GM21381 (cell line): ENCODE measurements around the gene NUDT9.
"Not testable (repeated sequence)": the region's sequence is repeated elsewhere in the genome, so short reads cannot be mapped to it uniquely, and the experiment has no call there.

Source experiments
- ATAC-seq: cut with Tn5 transposase; IDR thresholded peaks from one replicate; pipeline ENCODE4 v1.9.1; 2021; ENCODE audit warnings: mild to moderate bottlenecking, moderate library complexity; ENCODE audit not compliant: unreplicated experiment

The NUDT9 gene

GRCh38 chr4:87422104-87423052 is at the start of gene NUDT9:
Gene NUDT9, plus strand, starts transcription at chr4:87422573. Its CDS starts 333 bp downstream, at chr4:87422906.
- ATAC-seq = peak; percentile 79

GRCh38 chr4:87375719-87376291 is 46.6 kb upstream of the NUDT9 start:
- ATAC-seq = peak; percentile 71

- no peak for ATAC-seq
These were observed 44.6 kb upstream of the NUDT9 start for GRCh38 chr4:87377816-87378215.

GRCh38 chr4:87382116-87382515 is 40.3 kb upstream of the NUDT9 start:
- no peak for ATAC-seq

GRCh38 chr4:87382931-87383330 is 39.4 kb upstream of the NUDT9 start:
- ATAC-seq = no peak

GRCh38 chr4:87384466-87385132 is 37.8 kb upstream of the NUDT9 start:
- not testable (repeated sequence) for ATAC-seq

- ATAC-seq = no peak
These were observed 35.1 kb upstream of the NUDT9 start for GRCh38 chr4:87387237-87387636.

- no peak for ATAC-seq
These were observed 33.5 kb upstream of the NUDT9 start for GRCh38 chr4:87388901-87389300.

GRCh38 chr4:87390055-87390454 is 32.3 kb upstream of the NUDT9 start:
- not testable (repeated sequence) for ATAC-seq

GRCh38 chr4:87390551-87390890 is 31.9 kb upstream of the NUDT9 start:
- peak; percentile 2 for ATAC-seq

- peak; percentile 99 for ATAC-seq
These were observed 31.3 kb upstream of the NUDT9 start, which contains the start of gene HSD17B11 for GRCh38 chr4:87390891-87391575. Gene HSD17B11, minus strand, starts transcription at chr4:87391188. Its CDS starts 118 bp downstream, at chr4:87391070.

- ATAC-seq = peak; percentile 4
These were observed 30.8 kb upstream of the NUDT9 start for GRCh38 chr4:87391576-87392054.

GRCh38 chr4:87392183-87392582 is 30.2 kb upstream of the NUDT9 start:
- no peak for ATAC-seq

- ATAC-seq = not testable (repeated sequence)
These were observed 27.3 kb upstream of the NUDT9 start for GRCh38 chr4:87395073-87395472.

GRCh38 chr4:87395851-87396250 is 26.5 kb upstream of the NUDT9 start:
- ATAC-seq = not testable (repeated sequence)

- ATAC-seq = no peak
These were observed 23.2 kb upstream of the NUDT9 start for GRCh38 chr4:87399148-87399547.

GRCh38 chr4:87399954-87400353 is 22.4 kb upstream of the NUDT9 start:
- ATAC-seq = no peak

- ATAC-seq = not testable (repeated sequence)
These were observed 18.6 kb upstream of the NUDT9 start for GRCh38 chr4:87403732-87404131.

- no peak for ATAC-seq
These were observed 17.1 kb upstream of the NUDT9 start for GRCh38 chr4:87405211-87405820.

- ATAC-seq = no peak
These were observed 15.9 kb upstream of the NUDT9 start for GRCh38 chr4:87406462-87406861.
